ENCODE results near the gene FIBCD1. TPM values are rescaled to one million over a fixed set of nuclear protein-coding genes. Genes with fewer than 3 reads are reported as not detected.

The FIBCD1 gene
- total and polyA plus RNA-seq, 8 donors = 0.64 to 11.4 (median 1.6) TPM

DNA sequence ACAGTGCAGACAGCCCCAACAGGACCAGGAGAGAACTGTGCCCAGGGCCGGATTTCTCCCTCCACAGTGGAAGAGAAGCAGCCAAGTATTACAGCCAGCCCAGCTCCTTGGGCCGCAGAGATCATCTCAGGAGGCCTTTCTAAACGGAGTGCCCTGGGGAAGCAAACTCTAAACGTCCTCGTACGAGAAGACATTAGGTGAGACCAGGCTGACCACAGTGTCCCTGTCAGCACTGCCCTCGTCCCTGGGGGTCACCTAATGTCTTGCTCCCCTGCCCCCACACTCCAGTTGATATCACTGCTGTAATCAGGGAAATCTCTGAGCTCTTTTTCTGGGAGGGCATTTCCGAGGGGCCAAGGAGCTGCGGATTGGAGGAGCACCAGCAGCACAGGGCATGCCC, 48.9 kb downstream of the FIBCD1 start:
- Histone ChIP-seq H3K9me3 (no peaks in the 10 kb centered on the region), H3K4me3 (no peak overlapping the region), H3K27me3 (no peaks in the 10 kb centered on the region), H3K27ac (no peak overlapping the region), H3K36me3 (peaks cover 0 to 72% of the 10 kb centered on the region in 2 donors), H3K4me1 (peaks cover 0 to 6% of the 10 kb centered on the region in 2 donors)
- TF ChIP-seq, protein P1, sequence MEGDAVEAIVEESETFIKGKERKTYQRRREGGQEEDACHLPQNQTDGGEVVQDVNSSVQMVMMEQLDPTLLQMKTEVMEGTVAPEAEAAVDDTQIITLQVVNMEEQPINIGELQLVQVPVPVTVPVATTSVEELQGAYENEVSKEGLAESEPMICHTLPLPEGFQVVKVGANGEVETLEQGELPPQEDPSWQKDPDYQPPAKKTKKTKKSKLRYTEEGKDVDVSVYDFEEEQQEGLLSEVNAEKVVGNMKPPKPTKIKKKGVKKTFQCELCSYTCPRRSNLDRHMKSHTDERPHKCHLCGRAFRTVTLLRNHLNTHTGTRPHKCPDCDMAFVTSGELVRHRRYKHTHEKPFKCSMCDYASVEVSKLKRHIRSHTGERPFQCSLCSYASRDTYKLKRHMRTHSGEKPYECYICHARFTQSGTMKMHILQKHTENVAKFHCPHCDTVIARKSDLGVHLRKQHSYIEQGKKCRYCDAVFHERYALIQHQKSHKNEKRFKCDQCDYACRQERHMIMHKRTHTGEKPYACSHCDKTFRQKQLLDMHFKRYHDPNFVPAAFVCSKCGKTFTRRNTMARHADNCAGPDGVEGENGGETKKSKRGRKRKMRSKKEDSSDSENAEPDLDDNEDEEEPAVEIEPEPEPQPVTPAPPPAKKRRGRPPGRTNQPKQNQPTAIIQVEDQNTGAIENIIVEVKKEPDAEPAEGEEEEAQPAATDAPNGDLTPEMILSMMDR (IDR thresholded peaks at IDR 0.05) = no peak
- DNase-seq (peak in 1 of 4 donors; percentile 28), ATAC-seq (no peak)
- intact Hi-C loops (cut with DNase I) = no loop called here

DNA sequence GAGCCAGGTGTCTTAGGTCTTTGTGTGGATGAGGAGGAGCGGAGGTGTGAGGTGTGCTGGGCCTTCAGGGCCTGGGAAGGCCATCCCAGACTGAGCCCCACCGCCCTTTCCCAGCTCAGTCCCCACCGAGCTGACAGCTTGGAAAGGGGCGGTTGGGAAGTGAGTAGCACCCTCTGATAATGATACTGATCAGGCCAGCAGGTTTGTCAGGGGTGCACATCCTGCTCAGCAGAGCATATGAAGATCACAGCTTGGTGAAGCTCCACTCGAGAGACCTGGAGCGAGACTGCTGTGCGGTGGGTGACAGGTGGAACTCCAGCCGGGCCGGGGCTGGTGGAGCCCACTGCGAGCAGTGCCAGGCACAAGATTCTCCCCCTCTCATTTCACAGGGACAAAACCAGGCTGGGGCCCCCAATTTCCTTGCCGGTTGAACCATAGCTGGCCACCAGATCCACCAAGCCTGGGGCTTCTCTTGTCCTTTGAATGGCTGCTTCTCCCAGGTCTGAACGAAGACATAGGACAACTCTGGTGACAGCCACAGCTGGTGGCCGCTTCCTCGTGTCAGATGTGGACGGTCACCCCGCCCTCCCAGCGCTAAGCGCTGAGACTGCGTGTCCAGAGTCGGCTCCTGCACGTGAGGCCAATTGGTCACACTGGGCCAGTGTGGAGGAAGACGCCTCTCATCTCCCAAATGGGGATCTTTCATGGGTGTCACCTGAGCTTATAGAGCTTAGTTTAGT, 50.7 kb downstream of the FIBCD1 start:
- Histone ChIP-seq H3K9me3 (no peaks in the 10 kb centered on the region), H3K27me3 (no peaks in the 10 kb centered on the region), H3K4me3 (no peak overlapping the region), H3K27ac (no peak overlapping the region), H3K36me3 (peaks cover 0 to 90% of the 10 kb centered on the region in 2 donors), H3K4me1 (no peaks in the 10 kb centered on the region)
- TF ChIP-seq, protein P1 (IDR thresholded peaks at IDR 0.05) = no peak
- no peak for ATAC-seq
- DNase-seq = peak in 1 of 4 donors; percentile 54
- intact Hi-C loops (cut with DNase I) = no loop called here

DNA sequence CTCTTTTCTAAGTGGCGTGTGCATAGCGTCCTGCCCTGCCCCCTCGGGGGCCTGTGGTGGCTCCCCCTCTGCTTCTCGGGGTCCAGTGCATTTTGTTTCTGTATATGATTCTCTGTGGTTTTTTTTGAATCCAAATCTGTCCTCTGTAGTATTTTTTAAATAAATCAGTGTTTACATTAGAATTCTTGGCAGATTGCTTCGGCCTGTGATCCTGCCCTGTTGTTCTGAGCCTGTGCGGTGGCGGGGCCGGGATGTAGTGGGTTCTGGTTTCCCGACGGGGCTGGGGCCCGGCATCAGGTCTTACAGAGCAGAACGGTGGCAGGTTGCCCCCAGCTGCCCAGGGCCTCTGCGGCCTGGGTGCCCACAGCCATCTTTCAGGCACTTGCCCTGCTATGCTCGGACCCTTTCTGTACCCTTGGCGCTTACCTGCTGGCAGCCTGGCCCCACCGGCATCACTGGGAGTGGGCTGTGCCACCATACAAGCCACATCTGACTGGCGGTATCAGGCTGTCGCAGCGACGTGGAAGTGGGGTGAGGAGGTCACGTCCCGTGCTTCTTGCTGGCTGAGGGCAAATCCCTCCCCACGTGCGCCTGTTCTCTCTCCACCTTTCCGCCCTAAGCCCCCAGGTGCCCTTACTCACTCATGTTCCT, 51.4 kb downstream of the FIBCD1 start:
- DNase-seq (peak in 2 of 4 donors; percentile 23 to 65), ATAC-seq (no peak)
- intact Hi-C loops (cut with DNase I) = no loop called here
- Histone ChIP-seq H3K36me3 (peaks cover 0 to 93% of the 10 kb centered on the region in 2 donors), H3K27me3 (no peaks in the 10 kb centered on the region), H3K4me3 (no peak overlapping the region), H3K9me3 (no peaks in the 10 kb centered on the region), H3K27ac (no peak overlapping the region), H3K4me1 (no peaks in the 10 kb centered on the region)
- TF ChIP-seq, protein P1 (IDR thresholded peaks at IDR 0.05) = no peak

DNA sequence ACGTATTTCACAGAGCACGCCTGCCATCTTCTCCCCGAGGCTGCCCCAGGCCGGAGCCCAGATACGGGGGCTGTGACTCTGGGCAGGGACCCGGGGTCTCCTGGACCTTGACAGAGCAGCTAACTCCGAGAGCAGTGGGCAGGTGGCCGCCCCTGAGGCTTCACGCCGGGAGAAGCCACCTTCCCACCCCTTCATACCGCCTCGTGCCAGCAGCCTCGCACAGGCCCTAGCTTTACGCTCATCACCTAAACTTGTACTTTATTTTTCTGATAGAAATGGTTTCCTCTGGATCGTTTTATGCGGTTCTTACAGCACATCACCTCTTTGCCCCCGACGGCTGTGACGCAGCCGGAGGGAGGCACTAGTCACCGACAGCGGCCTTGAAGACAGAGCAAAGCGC, 52.1 kb downstream of the FIBCD1 start:
- H3K4me3 ChIP-seq = no peak overlapping the region
- DNase-seq = peak in 1 of 4 donors; percentile 55
- intact Hi-C loops (cut with DNase I) = no loop called here
- ATAC-seq = no peak
- H3K4me1 ChIP-seq = no peaks in the 10 kb centered on the region
- H3K9me3 ChIP-seq = no peaks in the 10 kb centered on the region
- H3K27me3 ChIP-seq = no peaks in the 10 kb centered on the region
- H3K36me3 ChIP-seq = peaks cover 0 to 96% of the 10 kb centered on the region in 2 donors
- TF ChIP-seq, protein P1 (IDR thresholded peaks at IDR 0.05) = no peak
- H3K27ac ChIP-seq = no peak overlapping the region
